Ramos (cell line): ENCODE results near the gene GRAP2.

Experiments used
- in situ Hi-C: fragments of 300-500 bp; cut with MboI; formaldehyde crosslinking; loops from one replicate; pipeline ENCODE4 v1.14.3; 2022; ENCODE audit warnings: low sequenced_read_pairs; ENCODE audit not compliant: unreplicated experiment

Gene GRAP2

GRCh38 chr22:39920134-39920743 lies 19.4 kb downstream of the GRAP2 start:
- in situ Hi-C loops: no loop called here

- in situ Hi-C loops: no loop called here
Observed at GRCh38 chr22:39923696-39924095, 22.8 kb downstream of the GRAP2 start.

- in situ Hi-C loops: no loop called here
Observed at GRCh38 chr22:39924286-39924685, 23.4 kb downstream of the GRAP2 start.

GRCh38 chr22:39925273-39925672 lies 24.4 kb downstream of the GRAP2 start:
- in situ Hi-C loops: no loop called here

- in situ Hi-C loops: no loop called here
Observed at GRCh38 chr22:39925909-39926679, 25.2 kb downstream of the GRAP2 start.

GRCh38 chr22:39926753-39927152 lies 25.9 kb downstream of the GRAP2 start:
- in situ Hi-C loops: no loop called here

GRCh38 chr22:39927544-39927943 lies 26.7 kb downstream of the GRAP2 start:
- in situ Hi-C loops: no loop called here

- in situ Hi-C loops: no loop called here
Observed at GRCh38 chr22:39928536-39929520, 27.9 kb downstream of the GRAP2 start.

GRCh38 chr22:39931251-39931650 lies 30.4 kb downstream of the GRAP2 start:
- in situ Hi-C loops: no loop called here

- in situ Hi-C loops: no loop called here
Observed at GRCh38 chr22:39932166-39932565, 31.3 kb downstream of the GRAP2 start.

GRCh38 chr22:39932918-39933649 lies 32.2 kb downstream of the GRAP2 start:
- in situ Hi-C loops: no loop called here

GRCh38 chr22:39933741-39934140 lies 32.9 kb downstream of the GRAP2 start:
- in situ Hi-C loops: no loop called here

- in situ Hi-C loops: no loop called here
Observed at GRCh38 chr22:39935116-39935515, 34.2 kb downstream of the GRAP2 start.

- in situ Hi-C loops: no loop called here
Observed at GRCh38 chr22:39935612-39936011, 34.7 kb downstream of the GRAP2 start.

- in situ Hi-C loops: no loop called here
Observed at GRCh38 chr22:39936523-39937145, 35.8 kb downstream of the GRAP2 start.

GRCh38 chr22:39937906-39938305 lies 37.0 kb downstream of the GRAP2 start:
- in situ Hi-C loops: no loop called here

GRCh38 chr22:39938509-39939111 lies 37.7 kb downstream of the GRAP2 start:
- in situ Hi-C loops: no loop called here

GRCh38 chr22:39939830-39940229 lies 38.9 kb downstream of the GRAP2 start:
- in situ Hi-C loops: no loop called here

- in situ Hi-C loops: no loop called here
Observed at GRCh38 chr22:39940757-39941305, 39.9 kb downstream of the GRAP2 start.
